Astrocyte (in vitro differentiated cells and primary cell): ENCODE measurements around the gene TUBA3C. TPM values are rescaled to one million over a fixed set of nuclear protein-coding genes. Genes with fewer than 3 reads are reported as not detected.

Experiments
- DNase-seq: peaks from one replicate; pipeline ENCODE4 v3.0.0-alpha.2; 2010; ENCODE audit warnings: low read depth
- FAIRE-seq: peaks from 2 replicates; lab custom pipeline; 2011; peaks lifted over from hg19 to GRCh38; lab: Jason Lieb, UNC
- H2AFZ ChIP-seq: 2 replicates; pipeline ENCODE4 v1.6.0; 2012; ENCODE audit warnings: low read depth, low read length, inconsistent platforms
- H3K27ac ChIP-seq: 2 replicates; pipeline ENCODE4 v1.5.1; 2011; ENCODE audit warnings: low read depth, low read length, inconsistent platforms
- H3K27me3 ChIP-seq: 2 replicates; pipeline ENCODE4 v1.6.0; 2011; ENCODE audit warnings: low read length, inconsistent platforms; ENCODE audit not compliant: insufficient read depth
- H3K36me3 ChIP-seq: 2 replicates; pipeline ENCODE4 v1.5.1; 2011; ENCODE audit warnings: low read length, inconsistent platforms; ENCODE audit not compliant: insufficient read depth
- H3K4me1 ChIP-seq: 2 replicates; pipeline ENCODE4 v1.5.1; 2011; ENCODE audit warnings: low read length, inconsistent platforms; ENCODE audit not compliant: insufficient read depth
- H3K4me2 ChIP-seq: 2 replicates; pipeline ENCODE4 v1.6.0; 2012; ENCODE audit warnings: low read length, inconsistent platforms
- H3K4me3 ChIP-seq: 2 replicates; pipeline ENCODE4 v1.5.1; 2011; ENCODE audit warnings: low read depth, mild to moderate bottlenecking, low read length, inconsistent platforms; ENCODE audit not compliant: insufficient read depth
- H3K79me2 ChIP-seq: 2 replicates; pipeline ENCODE4 v1.6.0; 2012; ENCODE audit warnings: mild to moderate bottlenecking, low read length, inconsistent platforms; ENCODE audit not compliant: insufficient read depth
- H3K9ac ChIP-seq: 2 replicates; pipeline ENCODE4 v1.6.0; 2012; ENCODE audit warnings: mild to moderate bottlenecking, low read length, inconsistent platforms
- H3K9me3 ChIP-seq: 2 replicates; pipeline ENCODE4 v1.5.1; 2012; ENCODE audit warnings: low read depth, mild to moderate bottlenecking, low read length, inconsistent platforms; ENCODE audit not compliant: insufficient read depth
- H4K20me1 ChIP-seq: 2 replicates; pipeline ENCODE4 v1.6.0; 2012; ENCODE audit warnings: low read length, inconsistent platforms; ENCODE audit not compliant: insufficient read depth
- H3K27ac Mint-ChIP-seq: one replicate; pipeline ENCODE4 v1.8.0; 2021; ENCODE audit warnings: mild to moderate bottlenecking, mixed read lengths; ENCODE audit not compliant: unreplicated experiment
- H3K27me3 Mint-ChIP-seq: one replicate; pipeline ENCODE4 v1.8.0; 2021; ENCODE audit warnings: low read depth, mixed read lengths; ENCODE audit not compliant: unreplicated experiment
- H3K36me3 Mint-ChIP-seq: one replicate; pipeline ENCODE4 v1.8.0; 2021; ENCODE audit warnings: low read depth, mixed read lengths; ENCODE audit not compliant: unreplicated experiment
- H3K4me1 Mint-ChIP-seq: one replicate; pipeline ENCODE4 v1.8.0; 2021; ENCODE audit warnings: low read depth, mixed read lengths; ENCODE audit not compliant: unreplicated experiment
- H3K4me3 Mint-ChIP-seq: one replicate; pipeline ENCODE4 v1.8.0; 2021; ENCODE audit warnings: mild to moderate bottlenecking, moderate library complexity, mixed read lengths; ENCODE audit not compliant: unreplicated experiment
- H3K9me3 Mint-ChIP-seq: one replicate; pipeline ENCODE4 v1.8.0; 2021; ENCODE audit warnings: mild to moderate bottlenecking, mixed read lengths; ENCODE audit not compliant: unreplicated experiment
- CTCF ChIP-seq: IDR thresholded peaks from 2 replicates; pipeline ENCODE4 v1.5.1; 2011; ENCODE audit warnings: low read depth, mild to moderate bottlenecking, inconsistent platforms, low read length, moderate library complexity; ENCODE audit not compliant: insufficient read depth
- EZH2 ChIP-seq: IDR thresholded peaks from 2 replicates; pipeline ENCODE4 v1.6.1; 2012; ENCODE audit warnings: mild to moderate bottlenecking, low read length, inconsistent platforms; ENCODE audit not compliant: insufficient read depth
- total RNA-seq: library from RNA; stranded (reverse); gene quantifications from 2 replicates; pipeline ENCODE4 v1.2.1, GENCODE V29; 2021

The TUBA3C gene
- total RNA-seq, 1 donor from 2014 or later, result not detected

- Histone ChIP-seq H4K20me1 (no peaks in the 10 kb centered on the region), H3K4me2 (no peak overlapping the region), H3K4me3 (no peak overlapping the region), H3K9ac (no peak overlapping the region), H3K27me3 (no peaks in the 10 kb centered on the region), H2AFZ (no peak overlapping the region), H3K36me3 (no peaks in the 10 kb centered on the region), H3K79me2 (no peaks in the 10 kb centered on the region), H3K4me1 (no peaks in the 10 kb centered on the region), H3K27ac (no peak overlapping the region), H3K9me3 (peaks cover 37% of the 10 kb centered on the region)
- H3K9me3 Mint-ChIP-seq, result peaks cover 16% of the 10 kb centered on the region
- no peak for TF ChIP-seq CTCF
- TF ChIP-seq EZH2, result no peak
- DNase-seq (no peak), FAIRE-seq (no peak)
- H3K27me3 Mint-ChIP-seq, result no peaks in the 10 kb centered on the region
- no peak overlapping the region for H3K27ac Mint-ChIP-seq
- no peaks in the 10 kb centered on the region for H3K4me1 Mint-ChIP-seq
- no peak overlapping the region for H3K4me3 Mint-ChIP-seq
- H3K36me3 Mint-ChIP-seq, result peaks cover 1% of the 10 kb centered on the region
These were observed 25.4 kb downstream of the TUBA3C start for GRCh38 chr13:19156013-19156825.

- TF ChIP-seq CTCF (no peak), EZH2 (no peak)
- Histone ChIP-seq H3K4me1 (no peaks in the 10 kb centered on the region), H3K4me2 (no peak overlapping the region), H3K4me3 (no peak overlapping the region), H3K9me3 (peaks cover 39% of the 10 kb centered on the region), H3K27ac (no peak overlapping the region), H3K36me3 (no peaks in the 10 kb centered on the region), H3K27me3 (no peaks in the 10 kb centered on the region), H4K20me1 (no peaks in the 10 kb centered on the region), H3K9ac (no peak overlapping the region), H2AFZ (no peak overlapping the region), H3K79me2 (no peaks in the 10 kb centered on the region)
- H3K36me3 Mint-ChIP-seq, result peaks cover 1% of the 10 kb centered on the region
- no peak overlapping the region for H3K27ac Mint-ChIP-seq
- peaks cover 21% of the 10 kb centered on the region for H3K9me3 Mint-ChIP-seq
- no peak overlapping the region for H3K4me3 Mint-ChIP-seq
- no peak for DNase-seq
- H3K27me3 Mint-ChIP-seq, result no peaks in the 10 kb centered on the region
- no peaks in the 10 kb centered on the region for H3K4me1 Mint-ChIP-seq
- no peak for FAIRE-seq
These were observed 26.2 kb downstream of the TUBA3C start for GRCh38 chr13:19155321-19155861.

GRCh38 chr13:19154843-19155242, 26.8 kb downstream of the TUBA3C start:
- no peak overlapping the region for H3K9ac ChIP-seq
- no peak for TF ChIP-seq EZH2
- no peak for TF ChIP-seq CTCF
- no peaks in the 10 kb centered on the region for H3K4me1 ChIP-seq
- H3K27ac Mint-ChIP-seq, result no peak overlapping the region
- no peak overlapping the region for H3K4me3 Mint-ChIP-seq
- H3K36me3 ChIP-seq, result no peaks in the 10 kb centered on the region
- no peak overlapping the region for H3K4me2 ChIP-seq
- no peak overlapping the region for H3K4me3 ChIP-seq
- DNase-seq, result no peak
- H3K9me3 ChIP-seq, result peaks cover 39% of the 10 kb centered on the region
- no peaks in the 10 kb centered on the region for H3K4me1 Mint-ChIP-seq
- H3K79me2 ChIP-seq, result no peaks in the 10 kb centered on the region
- no peak for FAIRE-seq
- H4K20me1 ChIP-seq, result no peaks in the 10 kb centered on the region
- no peaks in the 10 kb centered on the region for H3K27me3 Mint-ChIP-seq
- H3K9me3 Mint-ChIP-seq, result peaks cover 21% of the 10 kb centered on the region
- peaks cover 1% of the 10 kb centered on the region for H3K36me3 Mint-ChIP-seq
- H3K27me3 ChIP-seq, result no peaks in the 10 kb centered on the region
- H3K27ac ChIP-seq, result no peak overlapping the region
- no peak overlapping the region for H2AFZ ChIP-seq
